Testis (tissue), 3 donors: ENCODE data around the gene PMEPA1. TPM values are rescaled to one million over a fixed set of nuclear protein-coding genes. Genes with fewer than 3 reads are reported as not detected.

Source experiments
- DNase-seq: peaks from one replicate; pipeline ENCODE4 v3.0.0-alpha.2; 2019
- H3K27ac ChIP-seq, 2 donors: fragments of 200-600 bp; sonication (generic); one replicate each; pipeline ENCODE4 v1.5.1; 2019
- H3K27me3 ChIP-seq: fragments of 200-600 bp; sonication (generic); one replicate; pipeline ENCODE4 v1.5.1; 2019
- H3K36me3 ChIP-seq: fragments of 200-600 bp; sonication (generic); one replicate; pipeline ENCODE4 v1.5.1; 2017; ENCODE audit warnings: low read depth; ENCODE audit errors: missing control alignments
- H3K4me1 ChIP-seq: fragments of 200-600 bp; sonication (generic); one replicate; pipeline ENCODE4 v1.5.1; 2019
- H3K4me3 ChIP-seq, 2 donors: fragments of 200-600 bp; sonication (generic); one replicate each; pipeline ENCODE4 v1.5.1; 2017 to 2019
- H3K9me3 ChIP-seq: fragments of 200-600 bp; sonication (generic); one replicate; pipeline ENCODE4 v1.5.1; 2017
- CTCF ChIP-seq, 3 experiments: fragments of 450-650 bp in 2 of 3; fragments of 200-600 bp in 1 of 3; sonication (generic) in 1 of 3; IDR thresholded peaks; one replicate each; pipeline ENCODE4 v1.5.1; 2016 to 2019; ENCODE audit warnings: antibody characterized with exemption in 3 of 3, mild to moderate bottlenecking in 2 of 3, moderate library complexity in 1 of 3
- POLR2A ChIP-seq: fragments of 450-650 bp; IDR thresholded peaks from one replicate; pipeline ENCODE4 v1.6.1; 2017; ENCODE audit warnings: antibody characterized with exemption, mild to moderate bottlenecking, moderate library complexity
- WGBS, 2 donors: methylation state at CpG; one replicate each; pipeline ENCODE4 v1.1.5; 2018; 5-methylcytosine and 5-hydroxymethylcytosine counted together
- intact Hi-C: fragments of 100-400 bp; cut with DNase I; formaldehyde crosslinking; loops from one replicate; pipeline ENCODE4 v1.15.1; 2023; ENCODE audit warnings: low total_unique reads
- polyA plus RNA-seq: library from polyadenylated mRNA; stranded (reverse); fragments of 350-450 nt; fragmentation: Illumina TruSeq; extraction: RNeasy Lipid Tissue Mini Kit (QIAGEN cat#74804); gene quantifications from one replicate; pipeline ENCODE4 v1.2.3, GENCODE V29; 2014; ENCODE audit warnings: low read depth, low replicate concordance; ENCODE audit not compliant: insufficient read depth
- total RNA-seq, 2 donors: library from RNA; depleted of rRNA; stranded (reverse); fragments of >200 nt; gene quantifications; one replicate each; pipeline ENCODE4 v1.2.3, GENCODE V29; 2016

PMEPA1 gene
- total and polyA plus RNA-seq, 3 donors from 2014 or later, result 8.1 to 16.8 (median 12.1) TPM

- peak overlapping the region; percentile 19 to 38 for H3K4me3 ChIP-seq
- no peaks in the 10 kb centered on the region for H3K36me3 ChIP-seq
- peak overlapping the region in 1 of 2 donors; percentile 14 for H3K27ac ChIP-seq
- intact Hi-C loops, result no loop called here
- no peak for TF ChIP-seq CTCF (IDR thresholded peaks at IDR 0.05)
- TF ChIP-seq POLR2A, result no peak
- no peaks in the 10 kb centered on the region for H3K9me3 ChIP-seq
- H3K27me3 ChIP-seq, result no peaks in the 10 kb centered on the region
- 23 to 25% methylated on average over 9 to 13 of the region's 13 CpGs for WGBS, 2 donors
- no peak for DNase-seq
- H3K4me1 ChIP-seq, result peaks cover 16% of the 10 kb centered on the region
These were observed 39.4 kb upstream of the PMEPA1 start for GRCh38 chr20:57749131-57749690.

- H3K4me1 ChIP-seq, result peaks cover 16% of the 10 kb centered on the region
- H3K36me3 ChIP-seq, result no peaks in the 10 kb centered on the region
- no peaks in the 10 kb centered on the region for H3K9me3 ChIP-seq
- TF ChIP-seq CTCF (IDR thresholded peaks at IDR 0.05), result no peak
- no peak for TF ChIP-seq POLR2A
- H3K4me3 ChIP-seq, result peak overlapping the region; percentile 19 to 38
- DNase-seq, result peak; percentile 72
- no peaks in the 10 kb centered on the region for H3K27me3 ChIP-seq
- intact Hi-C loops, result no loop called here
- 0% methylated on average over 13 to 29 of the region's 29 CpGs for WGBS, 2 donors
- peak overlapping the region in 1 of 2 donors; percentile 14 for H3K27ac ChIP-seq
These were observed 38.9 kb upstream of the PMEPA1 start for GRCh38 chr20:57748601-57749130.

- DNase-seq, result no peak
- H3K27ac ChIP-seq, result no peak overlapping the region
- WGBS, 2 donors, result 23 to 38% methylated on average over 14 to 18 of the region's 18 CpGs
These were observed 38.2 kb upstream of the PMEPA1 start for GRCh38 chr20:57747861-57748481.

GRCh38 chr20:57746832-57747404 lies 37.1 kb upstream of the PMEPA1 start:
- no peak for DNase-seq
- Histone ChIP-seq H3K9me3 (no peaks in the 10 kb centered on the region), H3K4me3 (no peak overlapping the region), H3K27ac (no peak overlapping the region), H3K27me3 (no peaks in the 10 kb centered on the region), H3K4me1 (peaks cover 16% of the 10 kb centered on the region), H3K36me3 (no peaks in the 10 kb centered on the region)
- intact Hi-C loops, result no loop called here
- TF ChIP-seq CTCF (IDR thresholded peaks at IDR 0.05), result no peak
- TF ChIP-seq POLR2A, result no peak
- WGBS, 2 donors, result 62 to 73% methylated on average over 7 of the region's 7 CpGs

More at GRCh38 chr20:57747861-57748481, 38.2 kb upstream of the PMEPA1 start:
- intact Hi-C loops, result no loop called here
- Histone ChIP-seq H3K4me3 (no peak overlapping the region), H3K36me3 (no peaks in the 10 kb centered on the region), H3K9me3 (no peaks in the 10 kb centered on the region), H3K27me3 (no peaks in the 10 kb centered on the region), H3K4me1 (peaks cover 16% of the 10 kb centered on the region)
- no peak for TF ChIP-seq POLR2A

GRCh38 chr20:57746201-57746600 lies 36.4 kb upstream of the PMEPA1 start:
- DNase-seq, result no peak
- intact Hi-C loops, result no loop called here
- Histone ChIP-seq H3K36me3 (no peaks in the 10 kb centered on the region), H3K9me3 (no peaks in the 10 kb centered on the region), H3K4me1 (peaks cover 16% of the 10 kb centered on the region), H3K4me3 (no peak overlapping the region), H3K27me3 (no peaks in the 10 kb centered on the region), H3K27ac (no peak overlapping the region)
- 92 to 93% methylated on average over 13 of the region's 13 CpGs for WGBS, 2 donors
- TF ChIP-seq CTCF (IDR thresholded peaks at IDR 0.05) (no peak), POLR2A (no peak)
